ENCODE data around the gene KNOP1. TPM values are rescaled to one million over a fixed set of nuclear protein-coding genes. Genes with fewer than 3 reads are reported as not detected.

Gene KNOP1
- polyA plus RNA-seq, 3 donors = 1.5 to 2.8 (median 2.4) TPM

- H3K9ac ChIP-seq (ENCODE audit: insufficient read depth, low read length, poor library complexity, severe bottlenecking) = no peak overlapping the region
- no peak overlapping the region for H3K4me2 ChIP-seq (replicated peaks; ENCODE audit: extremely low read depth, low read length, poor library complexity, severe bottlenecking)
- no peaks in the 10 kb centered on the region for H3K79me2 ChIP-seq (ENCODE audit: insufficient read depth, low read length)
- peaks cover 60 to 96% of the 10 kb centered on the region in 2 donors for H3K36me3 ChIP-seq (replicated peaks in 1 of 2; ENCODE audit: control insufficient read depth in 1 of 2, insufficient read depth in 2 of 2, low read length in 2 of 2)
- intact Hi-C loops (cut with micrococcal nuclease) = no loop called here
- no peak overlapping the region for H2AFZ ChIP-seq (ENCODE audit: insufficient read depth, low read depth, low read length, poor library complexity, severe bottlenecking)
- Mint-ChIP-seq H3K36me3 (peaks cover 78 to 86% of the 10 kb centered on the region in 2 donors), H3K27ac (no peak overlapping the region), H3K4me3 (no peak overlapping the region), H3K9me3 (no peaks in the 10 kb centered on the region), H3K4me1 (no peaks in the 10 kb centered on the region), H3K27me3 (ENCODE audit: low read depth in 3 of 3) (no peaks in the 10 kb centered on the region)
- H3K4me1 ChIP-seq (ENCODE audit: control insufficient read depth in 1 of 2, insufficient read depth in 2 of 2, low read length in 2 of 2) = no peaks in the 10 kb centered on the region
- no peaks in the 10 kb centered on the region for H3K27me3 ChIP-seq (ENCODE audit: control insufficient read depth in 2 of 2, insufficient read depth in 2 of 2, low read length in 2 of 2)
- no peaks in the 10 kb centered on the region for H3K9me3 ChIP-seq (replicated peaks in 1 of 2; ENCODE audit: control insufficient read depth in 1 of 2, insufficient read depth in 1 of 2, low read length in 2 of 2)
- 86% methylated on average over 2 of the region's 9 CpGs for WGBS (ENCODE audit: insufficient coverage)
- no peaks in the 10 kb centered on the region for H4K20me1 ChIP-seq (ENCODE audit: insufficient read depth, low read length)
- H3K4me3 ChIP-seq (replicated peaks in 1 of 3; ENCODE audit: low read depth in 2 of 3, low read length in 3 of 3) = no peak overlapping the region
- no peak for TF ChIP-seq CTCF (IDR thresholded peaks at IDR 0.05)
- DNase-seq = no peak
- no peak overlapping the region for H3K27ac ChIP-seq (ENCODE audit: low read depth in 1 of 2, low read length in 2 of 2)
Observed at GRCh38 chr16:19654147-19654546, 63.9 kb downstream of the KNOP1 start.

Other genes with a start within 250 kb of the KNOP1 start
- 10 to 100 TPM; 30.6 to 75.5 (median 71.7) TPM for gene GDE1, start 196.1 kb downstream of the KNOP1 start, polyA plus RNA-seq
- gene CCP110, start 194.3 kb downstream of the KNOP1 start, polyA plus RNA-seq = 1 to 10 TPM; 3.5 to 6.2 (median 6.1) TPM
- gene VPS35L, start 162.5 kb downstream of the KNOP1 start, polyA plus RNA-seq = 10 to 100 TPM; 29.7 to 51.4 (median 48.8) TPM
- 1 to 10 TPM in 1 of 3 donors, under 1 TPM in 2; 0.52 to 1.2 (median 0.58) TPM for gene IQCK, start within 50 bp of the KNOP1 start, polyA plus RNA-seq
- under 1 TPM in 2 of 3 donors, not detected in 1; 0.06 to 0.24 TPM for gene GPRC5B, start 166.6 kb upstream of the KNOP1 start, polyA plus RNA-seq